ENCODE measurements around the gene CBX7. TPM values are rescaled to one million over a fixed set of nuclear protein-coding genes. Genes with fewer than 3 reads are reported as not detected.

Gene CBX7
- total and polyA plus RNA-seq, 2 experiments from 2014 or later: 2.6 to 11.5 TPM

DNA sequence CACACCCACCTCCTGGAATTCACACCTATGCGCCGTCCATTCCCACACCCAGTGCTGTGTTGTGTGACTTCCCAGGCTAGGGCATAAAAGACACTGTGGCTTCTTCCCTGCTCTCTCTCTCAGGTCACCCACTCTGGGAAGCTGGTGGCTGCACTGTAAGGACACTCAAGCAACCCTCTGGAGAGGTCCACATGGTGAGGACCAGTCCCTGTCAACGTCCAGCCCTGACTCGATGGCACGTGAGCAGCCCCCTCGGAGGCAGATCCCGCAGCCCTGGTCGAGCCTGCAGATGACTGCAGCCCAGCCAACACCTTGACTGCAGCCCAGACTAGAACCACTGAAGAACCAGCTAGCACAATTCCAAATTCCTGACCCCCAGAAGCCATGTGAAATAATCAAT, 16.2 kb downstream of the CBX7 start (continued):
- TF ChIP-seq EZH2phosphoT487 (IDR thresholded peaks at IDR 0.05; ENCODE audit: unreplicated experiment) (no peak), STAT1 (IDR thresholded peaks at IDR 0.05; ENCODE audit: unreplicated experiment) (no peak)

DNA sequence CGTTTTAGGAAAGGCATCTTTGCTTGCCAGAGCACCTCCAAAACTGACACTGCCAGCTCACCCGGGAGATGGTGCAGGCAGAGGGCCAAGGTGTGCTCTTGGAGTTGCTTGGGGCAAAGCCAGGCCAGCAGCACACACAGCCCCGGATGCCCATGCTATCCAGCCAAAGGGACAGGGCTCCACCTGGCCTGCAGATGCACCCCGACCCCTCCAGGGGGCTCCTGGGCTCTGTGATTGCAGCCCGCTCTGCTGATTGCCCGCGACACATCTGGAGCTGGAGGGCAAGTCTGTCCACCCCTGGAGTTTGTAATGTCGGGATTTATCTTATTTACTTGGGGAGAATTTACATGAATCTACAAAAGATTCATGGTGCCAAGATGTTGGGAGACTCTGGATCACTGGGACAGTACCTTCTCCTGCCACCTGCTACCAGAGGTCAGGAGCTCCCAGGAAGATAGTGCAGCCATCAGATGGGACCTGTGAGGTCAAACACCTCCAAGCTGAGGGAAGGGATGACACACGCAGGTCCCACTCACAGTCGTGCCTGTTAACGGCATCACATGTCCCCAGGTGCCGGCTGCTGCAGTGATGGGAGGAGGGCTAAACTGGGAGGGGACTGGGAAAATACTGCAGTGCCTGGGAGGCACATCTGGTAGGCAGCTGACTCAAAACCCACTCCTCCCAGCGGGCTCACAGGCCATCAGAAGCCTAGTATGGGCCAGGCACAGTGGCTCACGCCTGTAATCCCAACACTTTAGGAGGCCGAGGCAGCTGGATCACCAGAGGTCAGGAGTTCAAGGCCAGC, 17.2 kb downstream of the CBX7 start:
- H3K4me1 Mint-ChIP-seq: peaks cover 31% of the 10 kb centered on the region

DNA sequence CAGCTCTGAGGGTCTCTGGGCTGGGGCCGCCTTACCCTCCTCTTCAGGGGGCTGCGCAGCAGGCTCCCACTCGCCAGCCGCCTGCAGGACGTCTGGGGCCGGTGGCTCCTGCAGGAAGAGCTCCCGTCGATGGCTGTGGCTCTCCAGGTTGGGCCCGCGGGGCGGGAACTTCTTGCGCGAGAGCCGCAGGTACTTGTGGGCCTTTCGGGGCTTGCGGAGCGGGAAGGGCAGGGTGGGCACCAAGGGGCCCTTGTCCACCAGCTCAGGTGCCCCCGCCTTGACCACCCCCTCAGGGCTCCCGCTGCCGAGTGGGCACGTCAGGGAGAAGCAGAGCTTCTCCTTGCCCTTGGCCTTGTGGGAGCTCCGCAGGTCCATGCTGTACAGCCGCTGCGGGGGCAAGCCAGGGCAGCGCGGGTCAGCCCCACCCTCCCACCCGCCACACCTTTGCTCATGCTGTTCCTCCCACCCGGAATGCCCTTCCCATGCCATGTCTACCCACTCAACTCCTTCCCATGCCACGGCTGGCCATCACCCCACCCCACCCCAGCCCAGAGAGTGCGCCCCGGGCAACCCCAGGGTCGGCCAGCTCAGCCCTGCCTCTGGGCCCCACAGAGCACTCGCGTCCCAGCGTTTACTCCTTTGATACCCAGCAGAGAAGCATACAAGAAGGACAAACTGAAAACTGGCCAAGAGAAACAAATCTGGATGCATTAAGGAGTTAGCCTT, 18.0 kb downstream of the CBX7 start:
- H3K27me3 Mint-ChIP-seq (ENCODE audit: insufficient read depth, low read depth, poor library complexity): peaks cover 13% of the 10 kb centered on the region
- no peak overlapping the region for H3K27ac Mint-ChIP-seq
- no peak overlapping the region for H2AFZ ChIP-seq
- ATAC-seq (no peak; the same call in 2 of the 3 replicates), DNase-seq (ENCODE audit: low spot score) (no peak)
- H3K4me1 ChIP-seq (ENCODE audit: insufficient read depth): peaks cover 13% of the 10 kb centered on the region
- H3K9me3 Mint-ChIP-seq: no peaks in the 10 kb centered on the region
- no peaks in the 10 kb centered on the region for H3K79me2 ChIP-seq (replicated peaks; ENCODE audit: insufficient read depth)
- H3K9me2 ChIP-seq (ENCODE audit: insufficient read depth): no peaks in the 10 kb centered on the region
- H3K4me3 ChIP-seq: no peak overlapping the region
- no peaks in the 10 kb centered on the region for H3F3A ChIP-seq (replicated peaks; ENCODE audit: low read depth)
- H3K27me3 ChIP-seq (ENCODE audit: insufficient read depth): no peaks in the 10 kb centered on the region
- H3K36me3 ChIP-seq (ENCODE audit: insufficient read depth): no peaks in the 10 kb centered on the region
- no peak overlapping the region for H3K4me2 ChIP-seq
- H3K4me3 Mint-ChIP-seq: no peak overlapping the region
- H3K4me1 Mint-ChIP-seq: peaks cover 34% of the 10 kb centered on the region
- H4K20me1 ChIP-seq (replicated peaks; ENCODE audit: insufficient read depth): no peaks in the 10 kb centered on the region
- H3K27ac ChIP-seq (ENCODE audit: low read depth): no peak overlapping the region
- H3K36me3 Mint-ChIP-seq (ENCODE audit: low read depth): no peaks in the 10 kb centered on the region
- TF ChIP-seq POLR2AphosphoS5 (IDR thresholded peaks at IDR 0.05; ENCODE audit: low read depth) (no peak), NANOG (IDR thresholded peaks at IDR 0.05; ENCODE audit: borderline replicate concordance) (no peak)
- TF ChIP-seq, protein P1, sequence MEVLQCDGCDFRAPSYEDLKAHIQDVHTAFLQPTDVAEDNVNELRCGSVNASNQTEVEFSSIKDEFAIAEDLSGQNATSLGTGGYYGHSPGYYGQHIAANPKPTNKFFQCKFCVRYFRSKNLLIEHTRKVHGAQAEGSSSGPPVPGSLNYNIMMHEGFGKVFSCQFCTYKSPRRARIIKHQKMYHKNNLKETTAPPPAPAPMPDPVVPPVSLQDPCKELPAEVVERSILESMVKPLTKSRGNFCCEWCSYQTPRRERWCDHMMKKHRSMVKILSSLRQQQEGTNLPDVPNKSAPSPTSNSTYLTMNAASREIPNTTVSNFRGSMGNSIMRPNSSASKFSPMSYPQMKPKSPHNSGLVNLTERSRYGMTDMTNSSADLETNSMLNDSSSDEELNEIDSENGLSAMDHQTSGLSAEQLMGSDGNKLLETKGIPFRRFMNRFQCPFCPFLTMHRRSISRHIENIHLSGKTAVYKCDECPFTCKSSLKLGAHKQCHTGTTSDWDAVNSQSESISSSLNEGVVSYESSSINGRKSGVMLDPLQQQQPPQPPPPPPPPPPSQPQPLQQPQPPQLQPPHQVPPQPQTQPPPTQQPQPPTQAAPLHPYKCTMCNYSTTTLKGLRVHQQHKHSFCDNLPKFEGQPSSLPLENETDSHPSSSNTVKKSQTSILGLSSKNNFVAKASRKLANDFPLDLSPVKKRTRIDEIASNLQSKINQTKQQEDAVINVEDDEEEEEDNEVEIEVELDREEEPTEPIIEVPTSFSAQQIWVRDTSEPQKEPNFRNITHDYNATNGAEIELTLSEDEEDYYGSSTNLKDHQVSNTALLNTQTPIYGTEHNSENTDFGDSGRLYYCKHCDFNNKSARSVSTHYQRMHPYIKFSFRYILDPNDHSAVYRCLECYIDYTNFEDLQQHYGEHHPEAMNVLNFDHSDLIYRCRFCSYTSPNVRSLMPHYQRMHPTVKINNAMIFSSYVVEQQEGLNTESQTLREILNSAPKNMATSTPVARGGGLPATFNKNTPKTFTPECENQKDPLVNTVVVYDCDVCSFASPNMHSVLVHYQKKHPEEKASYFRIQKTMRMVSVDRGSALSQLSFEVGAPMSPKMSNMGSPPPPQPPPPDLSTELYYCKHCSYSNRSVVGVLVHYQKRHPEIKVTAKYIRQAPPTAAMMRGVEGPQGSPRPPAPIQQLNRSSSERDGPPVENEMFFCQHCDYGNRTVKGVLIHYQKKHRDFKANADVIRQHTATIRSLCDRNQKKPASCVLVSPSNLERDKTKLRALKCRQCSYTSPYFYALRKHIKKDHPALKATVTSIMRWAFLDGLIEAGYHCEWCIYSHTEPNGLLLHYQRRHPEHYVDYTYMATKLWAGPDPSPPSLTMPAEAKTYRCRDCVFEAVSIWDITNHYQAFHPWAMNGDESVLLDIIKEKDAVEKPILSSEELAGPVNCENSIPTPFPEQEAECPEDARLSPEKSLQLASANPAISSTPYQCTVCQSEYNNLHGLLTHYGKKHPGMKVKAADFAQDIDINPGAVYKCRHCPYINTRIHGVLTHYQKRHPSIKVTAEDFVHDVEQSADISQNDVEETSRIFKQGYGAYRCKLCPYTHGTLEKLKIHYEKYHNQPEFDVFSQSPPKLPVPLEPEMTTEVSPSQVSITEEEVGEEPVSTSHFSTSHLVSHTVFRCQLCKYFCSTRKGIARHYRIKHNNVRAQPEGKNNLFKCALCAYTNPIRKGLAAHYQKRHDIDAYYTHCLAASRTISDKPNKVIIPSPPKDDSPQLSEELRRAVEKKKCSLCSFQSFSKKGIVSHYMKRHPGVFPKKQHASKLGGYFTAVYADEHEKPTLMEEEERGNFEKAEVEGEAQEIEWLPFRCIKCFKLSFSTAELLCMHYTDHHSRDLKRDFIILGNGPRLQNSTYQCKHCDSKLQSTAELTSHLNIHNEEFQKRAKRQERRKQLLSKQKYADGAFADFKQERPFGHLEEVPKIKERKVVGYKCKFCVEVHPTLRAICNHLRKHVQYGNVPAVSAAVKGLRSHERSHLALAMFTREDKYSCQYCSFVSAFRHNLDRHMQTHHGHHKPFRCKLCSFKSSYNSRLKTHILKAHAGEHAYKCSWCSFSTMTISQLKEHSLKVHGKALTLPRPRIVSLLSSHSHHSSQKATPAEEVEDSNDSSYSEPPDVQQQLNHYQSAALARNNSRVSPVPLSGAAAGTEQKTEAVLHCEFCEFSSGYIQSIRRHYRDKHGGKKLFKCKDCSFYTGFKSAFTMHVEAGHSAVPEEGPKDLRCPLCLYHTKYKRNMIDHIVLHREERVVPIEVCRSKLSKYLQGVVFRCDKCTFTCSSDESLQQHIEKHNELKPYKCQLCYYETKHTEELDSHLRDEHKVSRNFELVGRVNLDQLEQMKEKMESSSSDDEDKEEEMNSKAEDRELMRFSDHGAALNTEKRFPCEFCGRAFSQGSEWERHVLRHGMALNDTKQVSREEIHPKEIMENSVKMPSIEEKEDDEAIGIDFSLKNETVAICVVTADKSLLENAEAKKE (CRISPR knock-in tag; IDR thresholded peaks at IDR 0.05): no peak

More for the DNA sequence above, 17.2 kb downstream of the CBX7 start:
- no peak overlapping the region for H3K27ac ChIP-seq (ENCODE audit: low read depth)
- H3K27ac Mint-ChIP-seq: no peak overlapping the region
- H4K20me1 ChIP-seq (replicated peaks; ENCODE audit: insufficient read depth): no peaks in the 10 kb centered on the region
- peaks cover 15% of the 10 kb centered on the region for H3K27me3 Mint-ChIP-seq (ENCODE audit: insufficient read depth, low read depth, poor library complexity)
- H3K36me3 Mint-ChIP-seq (ENCODE audit: low read depth): no peaks in the 10 kb centered on the region
- no peaks in the 10 kb centered on the region for H3K9me3 Mint-ChIP-seq
- H3K27me3 ChIP-seq (ENCODE audit: insufficient read depth): no peaks in the 10 kb centered on the region
- peaks cover 13% of the 10 kb centered on the region for H3K4me1 ChIP-seq (ENCODE audit: insufficient read depth)
- no peak overlapping the region for H3K4me3 Mint-ChIP-seq
- TF ChIP-seq, protein P2, sequence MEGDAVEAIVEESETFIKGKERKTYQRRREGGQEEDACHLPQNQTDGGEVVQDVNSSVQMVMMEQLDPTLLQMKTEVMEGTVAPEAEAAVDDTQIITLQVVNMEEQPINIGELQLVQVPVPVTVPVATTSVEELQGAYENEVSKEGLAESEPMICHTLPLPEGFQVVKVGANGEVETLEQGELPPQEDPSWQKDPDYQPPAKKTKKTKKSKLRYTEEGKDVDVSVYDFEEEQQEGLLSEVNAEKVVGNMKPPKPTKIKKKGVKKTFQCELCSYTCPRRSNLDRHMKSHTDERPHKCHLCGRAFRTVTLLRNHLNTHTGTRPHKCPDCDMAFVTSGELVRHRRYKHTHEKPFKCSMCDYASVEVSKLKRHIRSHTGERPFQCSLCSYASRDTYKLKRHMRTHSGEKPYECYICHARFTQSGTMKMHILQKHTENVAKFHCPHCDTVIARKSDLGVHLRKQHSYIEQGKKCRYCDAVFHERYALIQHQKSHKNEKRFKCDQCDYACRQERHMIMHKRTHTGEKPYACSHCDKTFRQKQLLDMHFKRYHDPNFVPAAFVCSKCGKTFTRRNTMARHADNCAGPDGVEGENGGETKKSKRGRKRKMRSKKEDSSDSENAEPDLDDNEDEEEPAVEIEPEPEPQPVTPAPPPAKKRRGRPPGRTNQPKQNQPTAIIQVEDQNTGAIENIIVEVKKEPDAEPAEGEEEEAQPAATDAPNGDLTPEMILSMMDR (conservative IDR thresholded peaks at IDR 0.05; ENCODE audit: low read depth in 2 of 2): peak; percentile 81 to 85
- TF ChIP-seq STAT1 (IDR thresholded peaks at IDR 0.05; ENCODE audit: unreplicated experiment) (no peak), ZNF331 (CRISPR knock-in tag; IDR thresholded peaks at IDR 0.05; ENCODE audit: low read depth) (no peak)
- DNase-seq (ENCODE audit: low spot score): peak; percentile 91
- no peaks in the 10 kb centered on the region for H3K79me2 ChIP-seq (replicated peaks; ENCODE audit: insufficient read depth)
- no peak overlapping the region for H3K4me3 ChIP-seq
- no peaks in the 10 kb centered on the region for H3K9me2 ChIP-seq (ENCODE audit: insufficient read depth)
- H3K4me2 ChIP-seq: no peak overlapping the region
- H2AFZ ChIP-seq: no peak overlapping the region
- H3F3A ChIP-seq (replicated peaks; ENCODE audit: low read depth): no peaks in the 10 kb centered on the region
- no peaks in the 10 kb centered on the region for H3K36me3 ChIP-seq (ENCODE audit: insufficient read depth)
- ATAC-seq: peak; percentile 92

All from GM23338 (cell line).